HepG2 (cell line): ENCODE data around the gene PRRT1B. TPM values are rescaled to one million over a fixed set of nuclear protein-coding genes. Genes with fewer than 3 reads are reported as not detected.

Source experiments
- ASH2L ChIP-seq: fragments of 300-600, 200-600 bp; sonication (generic); IDR thresholded peaks from 2 replicates; pipeline ENCODE4 v1.7.0; 2017; ENCODE audit warnings: low read depth, mild to moderate bottlenecking, moderate library complexity, mixed read lengths, low read length; ENCODE audit not compliant: insufficient read length
- CBFB ChIP-seq: sonication (generic); formaldehyde crosslinking; IDR thresholded peaks from 2 replicates; pipeline ENCODE4 v1.4.0; 2020; ENCODE audit warnings: missing genetic modification reagents
- CC2D1A ChIP-seq: sonication (generic); formaldehyde crosslinking; IDR thresholded peaks from 2 replicates; pipeline ENCODE4 v1.8.1; 2023; ENCODE audit warnings: mild to moderate bottlenecking, missing genetic modification reagents
- DZIP1 ChIP-seq: sonication (generic); formaldehyde crosslinking; IDR thresholded peaks from 2 replicates; pipeline ENCODE4 v1.5.0; 2020; ENCODE audit warnings: mild to moderate bottlenecking, missing genetic modification reagents
- EZH2 ChIP-seq: conservative IDR thresholded peaks from 2 replicates; pipeline ENCODE4 v1.6.1; 2012; ENCODE audit warnings: mild to moderate bottlenecking, low read depth, low read length, moderate library complexity
- FLYWCH1 ChIP-seq: sonication (generic); formaldehyde crosslinking; IDR thresholded peaks from 2 replicates; pipeline ENCODE4 v1.8.1; 2023; ENCODE audit warnings: mild to moderate bottlenecking, missing genetic modification reagents
- HOXA3 ChIP-seq: sonication (generic); formaldehyde crosslinking; IDR thresholded peaks from 2 replicates; pipeline ENCODE4 v1.5.0; 2020; ENCODE audit warnings: missing genetic modification reagents
- KAT8 ChIP-seq: IDR thresholded peaks from 2 replicates; pipeline ENCODE4 v1.6.1; 2016; ENCODE audit warnings: missing genetic modification reagents, missing compliant biosample characterization
- NR1H2 ChIP-seq: sonication (generic); formaldehyde crosslinking; IDR thresholded peaks from 2 replicates; pipeline ENCODE4 v1.8.1; 2022; ENCODE audit warnings: low read depth, missing genetic modification reagents, borderline replicate concordance
- ZBTB3 ChIP-seq: sonication (generic); formaldehyde crosslinking; IDR thresholded peaks from 2 replicates; pipeline ENCODE4 v1.4.0; 2020; ENCODE audit warnings: low read depth, mild to moderate bottlenecking, moderate library complexity, missing genetic modification reagents, borderline replicate concordance
- ZBTB37 ChIP-seq: sonication (generic); formaldehyde crosslinking; IDR thresholded peaks from 2 replicates; pipeline ENCODE4 v1.4.0; 2020; ENCODE audit warnings: mild to moderate bottlenecking, missing genetic modification reagents
- ZFP41 ChIP-seq: sonication (generic); formaldehyde crosslinking; IDR thresholded peaks from 2 replicates; pipeline ENCODE4 v1.4.0; 2020; ENCODE audit warnings: mild to moderate bottlenecking, missing genetic modification reagents, borderline replicate concordance
- ZMAT3 ChIP-seq: sonication (generic); formaldehyde crosslinking; conservative IDR thresholded peaks from 2 replicates; pipeline ENCODE4 v1.7.0; 2021; ENCODE audit warnings: missing genetic modification reagents
- ZNF24 ChIP-seq: fragments of 450-650 bp; IDR thresholded peaks from 2 replicates; pipeline ENCODE4 v1.6.1; 2017; ENCODE audit warnings: antibody characterized with exemption, mild to moderate bottlenecking
- ZNF672 ChIP-seq: sonication (generic); formaldehyde crosslinking; IDR thresholded peaks from 2 replicates; pipeline ENCODE4 v1.8.1; 2022; ENCODE audit warnings: missing genetic modification reagents
- ZNF703 ChIP-seq: sonication (generic); formaldehyde crosslinking; IDR thresholded peaks from 2 replicates; pipeline ENCODE4 v1.5.1; 2020; ENCODE audit warnings: missing genetic modification reagents, mild to moderate bottlenecking, moderate library complexity, borderline replicate concordance
- polyA plus RNA-seq, 8 experiments: library from polyadenylated mRNA; depleted of rRNA in 3 of 8; stranded (reverse) in 7 of 8; unstranded in 1 of 8; fragments of >200 nt; fragmentation: Illumina TruSeq in 4 of 8; extraction: Trizol in 4 of 8; gene quantifications; 2 replicates each; pipeline versions ENCODE4 v1.2.1 to v1.2.3, GENCODE V29; 2011 to 2016; ENCODE audit warnings: low read depth in 4 of 8, missing spikeins in 1 of 8, mixed read lengths in 1 of 8; ENCODE audit not compliant: insufficient read depth in 1 of 8
- total RNA-seq, 5 experiments: library from RNA; depleted of rRNA; stranded (reverse); fragments of >200 nt; fragmentation: Illumina TruSeq; extraction: Trizol; gene quantifications; 2 replicates each; pipeline ENCODE4 v1.2.3, GENCODE V29; 2016; ENCODE audit warnings: low read depth in 1 of 5
- TF ChIP-seq, protein P1 (sequence below): sonication (generic); formaldehyde crosslinking; conservative IDR thresholded peaks from 2 replicates; pipeline ENCODE4 v1.5.0; 2020; ENCODE audit warnings: missing genetic modification reagents
- TF ChIP-seq, protein P2 (sequence below): sonication (generic); formaldehyde crosslinking; IDR thresholded peaks from 2 replicates; pipeline ENCODE4 v1.9.0; 2021; ENCODE audit warnings: missing genetic modification reagents, borderline replicate concordance
- TF ChIP-seq, protein P3 (sequence below): sonication (generic); formaldehyde crosslinking; IDR thresholded peaks from 2 replicates; pipeline ENCODE4 v1.4.0; 2020; ENCODE audit warnings: missing genetic modification reagents

PRRT1B gene
- total and polyA plus RNA-seq, 2 of the 13 experiments (the other 11 are each of a cell fraction or from before 2014, with no cell fraction given), result not detected

- TF ChIP-seq, protein P1, sequence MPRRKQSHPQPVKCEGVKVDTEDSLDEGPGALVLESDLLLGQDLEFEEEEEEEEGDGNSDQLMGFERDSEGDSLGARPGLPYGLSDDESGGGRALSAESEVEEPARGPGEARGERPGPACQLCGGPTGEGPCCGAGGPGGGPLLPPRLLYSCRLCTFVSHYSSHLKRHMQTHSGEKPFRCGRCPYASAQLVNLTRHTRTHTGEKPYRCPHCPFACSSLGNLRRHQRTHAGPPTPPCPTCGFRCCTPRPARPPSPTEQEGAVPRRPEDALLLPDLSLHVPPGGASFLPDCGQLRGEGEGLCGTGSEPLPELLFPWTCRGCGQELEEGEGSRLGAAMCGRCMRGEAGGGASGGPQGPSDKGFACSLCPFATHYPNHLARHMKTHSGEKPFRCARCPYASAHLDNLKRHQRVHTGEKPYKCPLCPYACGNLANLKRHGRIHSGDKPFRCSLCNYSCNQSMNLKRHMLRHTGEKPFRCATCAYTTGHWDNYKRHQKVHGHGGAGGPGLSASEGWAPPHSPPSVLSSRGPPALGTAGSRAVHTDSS (CRISPR knock-in tag), result 0 out of 2 replicates have a peak, but pooled peaks have one; percentile 49
- no peak for TF ChIP-seq ZNF703
- TF ChIP-seq CBFB (CRISPR knock-in tag), result no peak; the same call in 1 of the 2 replicates
- TF ChIP-seq ZMAT3 (CRISPR knock-in tag), result no peak
- TF ChIP-seq ZNF672 (CRISPR knock-in tag), result no peak; the same call in 1 of the 2 replicates
- TF ChIP-seq NR1H2 (CRISPR knock-in tag), result no peak
- peak; percentile 84 for TF ChIP-seq HOXA3 (CRISPR knock-in tag)
- TF ChIP-seq ASH2L, result peak; percentile 72
- no peak; the same call in 1 of the 2 replicates for TF ChIP-seq DZIP1
- TF ChIP-seq ZFP41 (CRISPR knock-in tag), result peak; percentile 66; the same call in 1 of the 2 replicates
- no peak for TF ChIP-seq ZBTB37 (CRISPR knock-in tag)
- no peak for TF ChIP-seq ZBTB3 (CRISPR knock-in tag)
- TF ChIP-seq CC2D1A (CRISPR knock-in tag), result no peak
- TF ChIP-seq EZH2, result no peak
- TF ChIP-seq, protein P2, sequence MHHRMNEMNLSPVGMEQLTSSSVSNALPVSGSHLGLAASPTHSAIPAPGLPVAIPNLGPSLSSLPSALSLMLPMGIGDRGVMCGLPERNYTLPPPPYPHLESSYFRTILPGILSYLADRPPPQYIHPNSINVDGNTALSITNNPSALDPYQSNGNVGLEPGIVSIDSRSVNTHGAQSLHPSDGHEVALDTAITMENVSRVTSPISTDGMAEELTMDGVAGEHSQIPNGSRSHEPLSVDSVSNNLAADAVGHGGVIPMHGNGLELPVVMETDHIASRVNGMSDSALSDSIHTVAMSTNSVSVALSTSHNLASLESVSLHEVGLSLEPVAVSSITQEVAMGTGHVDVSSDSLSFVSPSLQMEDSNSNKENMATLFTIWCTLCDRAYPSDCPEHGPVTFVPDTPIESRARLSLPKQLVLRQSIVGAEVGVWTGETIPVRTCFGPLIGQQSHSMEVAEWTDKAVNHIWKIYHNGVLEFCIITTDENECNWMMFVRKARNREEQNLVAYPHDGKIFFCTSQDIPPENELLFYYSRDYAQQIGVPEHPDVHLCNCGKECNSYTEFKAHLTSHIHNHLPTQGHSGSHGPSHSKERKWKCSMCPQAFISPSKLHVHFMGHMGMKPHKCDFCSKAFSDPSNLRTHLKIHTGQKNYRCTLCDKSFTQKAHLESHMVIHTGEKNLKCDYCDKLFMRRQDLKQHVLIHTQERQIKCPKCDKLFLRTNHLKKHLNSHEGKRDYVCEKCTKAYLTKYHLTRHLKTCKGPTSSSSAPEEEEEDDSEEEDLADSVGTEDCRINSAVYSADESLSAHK (CRISPR knock-in tag), result peak; percentile 82; the same call in 1 of the 2 replicates
- peak; percentile 83 for TF ChIP-seq KAT8 (CRISPR knock-in tag)
- no peak for TF ChIP-seq FLYWCH1 (CRISPR knock-in tag)
- TF ChIP-seq, protein P3, sequence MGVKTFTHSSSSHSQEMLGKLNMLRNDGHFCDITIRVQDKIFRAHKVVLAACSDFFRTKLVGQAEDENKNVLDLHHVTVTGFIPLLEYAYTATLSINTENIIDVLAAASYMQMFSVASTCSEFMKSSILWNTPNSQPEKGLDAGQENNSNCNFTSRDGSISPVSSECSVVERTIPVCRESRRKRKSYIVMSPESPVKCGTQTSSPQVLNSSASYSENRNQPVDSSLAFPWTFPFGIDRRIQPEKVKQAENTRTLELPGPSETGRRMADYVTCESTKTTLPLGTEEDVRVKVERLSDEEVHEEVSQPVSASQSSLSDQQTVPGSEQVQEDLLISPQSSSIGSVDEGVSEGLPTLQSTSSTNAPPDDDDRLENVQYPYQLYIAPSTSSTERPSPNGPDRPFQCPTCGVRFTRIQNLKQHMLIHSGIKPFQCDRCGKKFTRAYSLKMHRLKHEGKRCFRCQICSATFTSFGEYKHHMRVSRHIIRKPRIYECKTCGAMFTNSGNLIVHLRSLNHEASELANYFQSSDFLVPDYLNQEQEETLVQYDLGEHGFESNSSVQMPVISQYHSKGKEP, result no peak
- no peak for TF ChIP-seq ZNF24
Measured at GRCh38 chr9:131502781-131503625, 42.3 kb upstream of the PRRT1B start, which contains the start of gene POMT1 (continued).
